HepG2 (cell line): ENCODE results near the gene HK2.

Source experiments
- EP300 ChIP-seq, 3 experiments: sonication (generic) in 1 of 3; formaldehyde crosslinking in 1 of 3; IDR thresholded peaks; 2 replicates each; pipeline versions ENCODE4 v1.5.1 to v1.6.1; 2011 to 2020; ENCODE audit warnings: low read depth in 2 of 3, low read length in 2 of 3, borderline replicate concordance in 1 of 3, improper control_type of control experiment in 1 of 3, mild to moderate bottlenecking in 1 of 3, missing genetic modification reagents in 1 of 3, moderate library complexity in 1 of 3
- EZH2 ChIP-seq: conservative IDR thresholded peaks from 2 replicates; pipeline ENCODE4 v1.6.1; 2012; ENCODE audit warnings: mild to moderate bottlenecking, low read depth, low read length, moderate library complexity
- FOXK1 ChIP-seq: sonication (generic); formaldehyde crosslinking; IDR thresholded peaks from 2 replicates; pipeline ENCODE4 v1.4.0; 2020; ENCODE audit warnings: low read depth, missing genetic modification reagents, borderline replicate concordance
- JUNB ChIP-seq: sonication (generic); formaldehyde crosslinking; IDR thresholded peaks from 2 replicates; pipeline ENCODE4 v1.8.0; 2022; ENCODE audit warnings: missing genetic modification reagents, mild to moderate bottlenecking, borderline replicate concordance
- MIXL1 ChIP-seq: IDR thresholded peaks from 2 replicates; pipeline ENCODE4 v1.6.1; 2016
- SP2 ChIP-seq: sonication (generic); formaldehyde crosslinking; IDR thresholded peaks from 2 replicates; pipeline ENCODE4 v1.5.1; 2020; ENCODE audit warnings: mild to moderate bottlenecking, missing genetic modification reagents
- ZNF121 ChIP-seq: sonication (generic); formaldehyde crosslinking; IDR thresholded peaks from 2 replicates; pipeline ENCODE4 v1.5.0; 2020; ENCODE audit warnings: mild to moderate bottlenecking, missing genetic modification reagents
- ZNF530 ChIP-seq: sonication (generic); formaldehyde crosslinking; IDR thresholded peaks from 2 replicates; pipeline ENCODE4 v1.5.0; 2020; ENCODE audit warnings: low read depth, mild to moderate bottlenecking, missing genetic modification reagents
- TF ChIP-seq, protein P1 (sequence below): sonication (generic); formaldehyde crosslinking; IDR thresholded peaks from 2 replicates; pipeline ENCODE4 v1.4.0; 2020; ENCODE audit warnings: missing genetic modification reagents
- TF ChIP-seq, protein P2 (sequence below), 2 experiments: IDR thresholded peaks; 2 replicates each; pipeline ENCODE4 v1.6.1; 2011 to 2012; ENCODE audit warnings: low read length in 2 of 2, borderline replicate concordance in 1 of 2, low read depth in 1 of 2, mild to moderate bottlenecking in 1 of 2, moderate library complexity in 1 of 2
- TF ChIP-seq, protein P3 (sequence below): sonication (generic); formaldehyde crosslinking; IDR thresholded peaks from 2 replicates; pipeline ENCODE4 v1.9.0; 2021; ENCODE audit warnings: missing genetic modification reagents, borderline replicate concordance
- TF ChIP-seq, protein P4 (sequence below): sonication (generic); formaldehyde crosslinking; IDR thresholded peaks from 2 replicates; pipeline ENCODE4 v1.5.0; 2020; ENCODE audit warnings: mild to moderate bottlenecking, missing genetic modification reagents, moderate library complexity

DNA sequence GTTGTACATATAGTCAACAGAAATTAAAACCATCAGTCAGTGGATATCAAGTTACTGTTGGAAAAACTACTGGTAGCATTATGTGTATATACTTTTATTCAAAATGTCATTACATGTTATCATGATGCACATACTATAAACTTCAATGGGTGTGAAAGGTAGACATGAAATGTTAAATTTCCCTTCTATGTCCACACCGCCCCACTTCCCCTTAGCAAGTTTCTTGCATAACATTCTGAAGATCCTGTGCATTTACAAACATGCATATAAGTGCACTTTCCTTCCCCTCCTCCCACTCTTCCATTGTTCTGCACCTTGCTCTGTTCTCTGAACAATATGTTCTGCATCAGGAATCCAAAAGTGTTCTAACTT lies 16.6 kb upstream of the HK2 start:
- TF ChIP-seq EP300 (IDR thresholded peaks at IDR 0.05; ENCODE audit: low read depth in 2 of 2, low read length in 2 of 2) = no peak
- no peak for TF ChIP-seq EP300 (CRISPR knock-in tag; IDR thresholded peaks at IDR 0.05; ENCODE audit: borderline replicate concordance)
- TF ChIP-seq, protein P1, sequence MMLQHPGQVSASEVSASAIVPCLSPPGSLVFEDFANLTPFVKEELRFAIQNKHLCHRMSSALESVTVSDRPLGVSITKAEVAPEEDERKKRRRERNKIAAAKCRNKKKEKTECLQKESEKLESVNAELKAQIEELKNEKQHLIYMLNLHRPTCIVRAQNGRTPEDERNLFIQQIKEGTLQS (CRISPR knock-in tag) = no peak
- no peak for TF ChIP-seq EZH2
- TF ChIP-seq, protein P2, sequence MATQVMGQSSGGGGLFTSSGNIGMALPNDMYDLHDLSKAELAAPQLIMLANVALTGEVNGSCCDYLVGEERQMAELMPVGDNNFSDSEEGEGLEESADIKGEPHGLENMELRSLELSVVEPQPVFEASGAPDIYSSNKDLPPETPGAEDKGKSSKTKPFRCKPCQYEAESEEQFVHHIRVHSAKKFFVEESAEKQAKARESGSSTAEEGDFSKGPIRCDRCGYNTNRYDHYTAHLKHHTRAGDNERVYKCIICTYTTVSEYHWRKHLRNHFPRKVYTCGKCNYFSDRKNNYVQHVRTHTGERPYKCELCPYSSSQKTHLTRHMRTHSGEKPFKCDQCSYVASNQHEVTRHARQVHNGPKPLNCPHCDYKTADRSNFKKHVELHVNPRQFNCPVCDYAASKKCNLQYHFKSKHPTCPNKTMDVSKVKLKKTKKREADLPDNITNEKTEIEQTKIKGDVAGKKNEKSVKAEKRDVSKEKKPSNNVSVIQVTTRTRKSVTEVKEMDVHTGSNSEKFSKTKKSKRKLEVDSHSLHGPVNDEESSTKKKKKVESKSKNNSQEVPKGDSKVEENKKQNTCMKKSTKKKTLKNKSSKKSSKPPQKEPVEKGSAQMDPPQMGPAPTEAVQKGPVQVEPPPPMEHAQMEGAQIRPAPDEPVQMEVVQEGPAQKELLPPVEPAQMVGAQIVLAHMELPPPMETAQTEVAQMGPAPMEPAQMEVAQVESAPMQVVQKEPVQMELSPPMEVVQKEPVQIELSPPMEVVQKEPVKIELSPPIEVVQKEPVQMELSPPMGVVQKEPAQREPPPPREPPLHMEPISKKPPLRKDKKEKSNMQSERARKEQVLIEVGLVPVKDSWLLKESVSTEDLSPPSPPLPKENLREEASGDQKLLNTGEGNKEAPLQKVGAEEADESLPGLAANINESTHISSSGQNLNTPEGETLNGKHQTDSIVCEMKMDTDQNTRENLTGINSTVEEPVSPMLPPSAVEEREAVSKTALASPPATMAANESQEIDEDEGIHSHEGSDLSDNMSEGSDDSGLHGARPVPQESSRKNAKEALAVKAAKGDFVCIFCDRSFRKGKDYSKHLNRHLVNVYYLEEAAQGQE (IDR thresholded peaks at IDR 0.05; ENCODE audit: borderline replicate concordance in 1 of 2, low read depth in 1 of 2, low read length in 2 of 2) = no peak
- TF ChIP-seq MIXL1 (CRISPR knock-in tag) = no peak
- TF ChIP-seq, protein P3, sequence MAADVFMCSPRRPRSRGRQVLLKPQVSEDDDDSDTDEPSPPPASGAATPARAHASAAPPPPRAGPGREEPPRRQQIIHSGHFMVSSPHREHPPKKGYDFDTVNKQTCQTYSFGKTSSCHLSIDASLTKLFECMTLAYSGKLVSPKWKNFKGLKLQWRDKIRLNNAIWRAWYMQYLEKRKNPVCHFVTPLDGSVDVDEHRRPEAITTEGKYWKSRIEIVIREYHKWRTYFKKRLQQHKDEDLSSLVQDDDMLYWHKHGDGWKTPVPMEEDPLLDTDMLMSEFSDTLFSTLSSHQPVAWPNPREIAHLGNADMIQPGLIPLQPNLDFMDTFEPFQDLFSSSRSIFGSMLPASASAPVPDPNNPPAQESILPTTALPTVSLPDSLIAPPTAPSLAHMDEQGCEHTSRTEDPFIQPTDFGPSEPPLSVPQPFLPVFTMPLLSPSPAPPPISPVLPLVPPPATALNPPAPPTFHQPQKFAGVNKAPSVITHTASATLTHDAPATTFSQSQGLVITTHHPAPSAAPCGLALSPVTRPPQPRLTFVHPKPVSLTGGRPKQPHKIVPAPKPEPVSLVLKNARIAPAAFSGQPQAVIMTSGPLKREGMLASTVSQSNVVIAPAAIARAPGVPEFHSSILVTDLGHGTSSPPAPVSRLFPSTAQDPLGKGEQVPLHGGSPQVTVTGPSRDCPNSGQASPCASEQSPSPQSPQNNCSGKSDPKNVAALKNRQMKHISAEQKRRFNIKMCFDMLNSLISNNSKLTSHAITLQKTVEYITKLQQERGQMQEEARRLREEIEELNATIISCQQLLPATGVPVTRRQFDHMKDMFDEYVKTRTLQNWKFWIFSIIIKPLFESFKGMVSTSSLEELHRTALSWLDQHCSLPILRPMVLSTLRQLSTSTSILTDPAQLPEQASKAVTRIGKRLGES (CRISPR knock-in tag) = no peak
- TF ChIP-seq, protein P4, sequence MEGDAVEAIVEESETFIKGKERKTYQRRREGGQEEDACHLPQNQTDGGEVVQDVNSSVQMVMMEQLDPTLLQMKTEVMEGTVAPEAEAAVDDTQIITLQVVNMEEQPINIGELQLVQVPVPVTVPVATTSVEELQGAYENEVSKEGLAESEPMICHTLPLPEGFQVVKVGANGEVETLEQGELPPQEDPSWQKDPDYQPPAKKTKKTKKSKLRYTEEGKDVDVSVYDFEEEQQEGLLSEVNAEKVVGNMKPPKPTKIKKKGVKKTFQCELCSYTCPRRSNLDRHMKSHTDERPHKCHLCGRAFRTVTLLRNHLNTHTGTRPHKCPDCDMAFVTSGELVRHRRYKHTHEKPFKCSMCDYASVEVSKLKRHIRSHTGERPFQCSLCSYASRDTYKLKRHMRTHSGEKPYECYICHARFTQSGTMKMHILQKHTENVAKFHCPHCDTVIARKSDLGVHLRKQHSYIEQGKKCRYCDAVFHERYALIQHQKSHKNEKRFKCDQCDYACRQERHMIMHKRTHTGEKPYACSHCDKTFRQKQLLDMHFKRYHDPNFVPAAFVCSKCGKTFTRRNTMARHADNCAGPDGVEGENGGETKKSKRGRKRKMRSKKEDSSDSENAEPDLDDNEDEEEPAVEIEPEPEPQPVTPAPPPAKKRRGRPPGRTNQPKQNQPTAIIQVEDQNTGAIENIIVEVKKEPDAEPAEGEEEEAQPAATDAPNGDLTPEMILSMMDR (CRISPR knock-in tag) = no peak
- TF ChIP-seq SP2 (CRISPR knock-in tag) = no peak
- TF ChIP-seq FOXK1 (CRISPR knock-in tag) = no peak
- no peak for TF ChIP-seq ZNF121 (CRISPR knock-in tag)
- TF ChIP-seq ZNF530 = no peak
- TF ChIP-seq JUNB (CRISPR knock-in tag) = no peak
